MV-4-11 (cell line): ENCODE measurements around the gene SLCO3A1.

Experiments
- DNase-seq: peaks from one replicate; lab custom pipeline; 2025; lab: John Stamatoyannopoulos, UW

Gene SLCO3A1

DNA sequence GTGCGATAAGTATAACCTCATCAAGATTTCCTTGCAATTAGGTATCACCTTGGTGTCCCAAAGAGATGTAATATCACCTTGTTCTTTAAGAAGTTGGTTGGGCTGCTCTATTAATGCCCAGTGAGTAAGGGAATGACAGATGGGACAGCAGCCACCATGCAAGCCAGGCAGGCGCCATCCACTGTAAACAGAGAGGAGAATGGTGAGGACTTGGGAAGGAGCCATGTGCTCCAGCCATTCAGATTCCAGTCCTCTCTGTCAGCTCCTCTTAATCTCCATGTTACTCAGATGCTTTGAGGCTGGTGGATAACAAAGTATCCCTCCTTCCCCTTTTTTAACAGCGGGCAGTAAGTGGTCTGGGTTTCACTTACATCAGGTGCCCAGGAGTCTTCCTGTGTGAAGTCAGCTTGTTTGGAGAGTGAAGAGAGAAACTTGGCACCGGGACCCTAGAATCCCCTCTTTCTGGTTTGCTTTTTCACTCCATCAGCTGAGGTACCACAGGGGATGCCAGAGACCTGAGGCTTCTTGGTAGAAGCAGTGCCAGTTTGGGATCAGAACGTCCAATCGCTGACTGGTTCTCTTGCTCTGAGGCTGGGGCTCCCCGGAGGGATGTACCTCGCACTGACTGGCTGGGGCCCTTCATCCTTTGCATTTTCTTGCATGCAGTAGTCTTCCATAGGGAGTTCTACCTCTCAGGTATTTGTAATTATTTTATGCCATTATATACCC, 29.5 kb downstream of the SLCO3A1 start:
- DNase-seq = peak; percentile 56

DNA sequence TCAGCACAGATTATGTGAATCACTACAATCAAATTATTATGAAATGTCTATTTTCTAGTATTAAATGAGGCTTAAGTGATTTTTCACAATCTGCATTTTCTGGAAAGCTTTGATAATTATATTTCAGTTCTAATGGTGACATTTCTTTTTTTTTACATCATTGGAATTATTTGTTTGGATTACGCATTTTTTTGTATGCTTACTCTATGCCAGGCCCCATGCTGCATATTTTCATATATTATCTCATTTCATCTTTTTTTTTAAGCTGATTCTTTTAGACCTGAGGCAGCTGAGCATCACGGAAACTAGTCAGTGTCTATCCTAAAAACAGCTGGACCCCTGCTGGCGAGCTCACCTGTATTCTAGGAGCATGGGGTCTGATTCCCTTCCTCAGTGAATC, 31.1 kb downstream of the SLCO3A1 start:
- DNase-seq = no peak

DNA sequence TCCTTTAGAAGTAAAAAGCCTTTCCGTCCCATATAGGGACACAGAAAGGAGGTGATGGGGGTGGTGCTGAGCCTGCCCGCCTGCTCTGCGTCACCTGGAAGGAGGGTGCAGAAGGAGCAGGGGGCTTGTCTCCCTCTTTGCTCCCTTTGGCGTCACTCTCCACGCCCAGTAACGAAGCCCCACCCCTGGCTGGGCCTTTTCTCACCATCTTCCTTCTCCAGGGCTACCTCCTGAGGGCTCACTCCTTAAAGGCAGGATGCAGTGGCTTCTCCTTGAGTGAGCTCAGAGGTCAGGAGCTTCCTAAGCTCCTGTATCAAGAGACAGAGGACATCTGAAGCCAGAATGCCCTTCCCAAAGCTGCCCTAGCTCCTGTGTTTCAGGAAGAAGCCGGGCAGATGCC, 31.5 kb downstream of the SLCO3A1 start:
- DNase-seq = no peak

DNA sequence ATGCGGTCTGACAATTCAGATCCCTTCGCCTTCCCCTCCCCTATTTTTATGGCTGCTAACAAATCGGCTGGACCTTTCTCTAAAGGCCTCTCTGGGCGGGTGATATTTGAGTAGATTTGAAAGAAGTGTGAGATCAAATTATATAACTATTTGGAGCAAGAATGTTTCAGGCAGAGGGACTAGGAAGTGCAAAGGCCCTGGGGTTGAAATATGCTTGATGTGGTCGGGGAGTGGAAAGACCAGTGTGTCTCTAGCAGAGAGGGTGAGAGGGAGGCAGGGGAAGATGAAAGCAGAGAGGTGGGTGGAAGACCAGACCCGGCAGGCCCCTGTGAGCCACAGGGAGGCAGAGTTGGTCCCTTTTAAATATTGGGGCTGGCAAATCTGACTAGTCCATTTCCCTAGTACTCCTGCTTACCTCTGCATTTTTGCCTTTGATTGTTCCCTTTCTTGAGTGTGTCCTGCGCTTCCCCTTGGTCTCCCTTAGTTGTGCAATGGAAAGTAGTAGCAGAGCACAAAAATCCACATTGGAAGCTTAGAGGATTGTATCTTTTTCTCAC, 32.3 kb downstream of the SLCO3A1 start:
- no peak for DNase-seq

DNA sequence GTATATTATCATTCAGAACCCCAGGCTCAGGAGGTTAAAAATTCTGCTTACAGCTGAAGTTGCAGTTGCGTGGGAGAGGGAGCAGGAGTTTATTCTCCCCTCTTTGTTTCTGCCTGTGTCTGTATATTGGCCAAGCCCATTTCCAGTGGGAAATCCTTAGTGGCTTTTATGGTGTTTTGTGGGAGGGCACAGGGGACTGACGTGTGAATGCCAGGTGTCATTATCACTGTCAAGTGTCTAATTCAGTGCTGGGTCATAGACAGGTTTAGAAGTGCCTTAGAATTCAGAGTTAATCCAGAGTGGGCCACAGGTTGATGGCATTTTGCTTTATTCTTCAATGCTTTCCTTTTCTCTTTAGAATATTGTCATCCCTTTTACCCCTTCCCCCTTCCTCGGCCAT, 33.4 kb downstream of the SLCO3A1 start:
- no peak for DNase-seq

DNA sequence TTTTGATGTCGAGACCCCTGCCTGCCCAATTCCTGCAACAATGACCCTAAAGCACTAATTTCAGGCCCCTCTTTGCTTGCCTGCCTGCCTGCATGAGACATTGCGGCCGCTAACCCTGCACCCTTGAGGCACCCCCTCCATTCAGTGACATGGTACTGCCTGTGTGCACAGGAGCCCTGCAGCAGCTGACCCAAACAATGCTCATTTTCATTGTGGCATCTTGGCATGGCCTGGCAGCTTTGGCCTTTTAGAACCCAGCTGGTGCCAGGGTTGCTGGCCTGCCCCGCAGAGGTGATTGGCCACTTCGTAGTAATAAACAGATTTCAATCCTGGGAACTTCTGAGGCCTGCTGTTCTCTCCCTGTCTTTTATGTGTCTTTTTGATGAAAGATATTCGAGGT, 33.8 kb downstream of the SLCO3A1 start:
- no peak for DNase-seq

DNA sequence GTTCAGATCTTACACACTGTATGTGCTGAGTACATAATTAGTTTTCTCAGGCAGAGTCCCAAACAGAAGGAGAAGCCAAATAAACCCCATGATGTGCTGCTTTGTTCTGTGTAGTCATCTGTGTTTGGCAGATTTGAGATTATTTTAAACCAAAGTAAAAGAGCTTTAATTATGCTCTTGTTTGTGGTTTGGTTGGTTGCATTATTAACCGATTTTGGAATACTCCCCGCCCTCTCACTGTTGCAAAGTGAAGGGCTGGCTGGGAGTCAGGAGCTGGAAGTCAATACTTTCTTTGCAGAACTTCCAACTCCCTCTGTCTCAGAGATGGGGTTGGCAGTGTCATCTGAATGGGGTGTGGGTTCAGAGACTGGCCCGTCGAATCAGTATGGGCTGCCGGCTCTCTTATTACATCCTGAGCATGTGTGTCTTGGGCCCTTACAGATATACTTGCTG, 34.4 kb downstream of the SLCO3A1 start:
- no peak for DNase-seq

DNA sequence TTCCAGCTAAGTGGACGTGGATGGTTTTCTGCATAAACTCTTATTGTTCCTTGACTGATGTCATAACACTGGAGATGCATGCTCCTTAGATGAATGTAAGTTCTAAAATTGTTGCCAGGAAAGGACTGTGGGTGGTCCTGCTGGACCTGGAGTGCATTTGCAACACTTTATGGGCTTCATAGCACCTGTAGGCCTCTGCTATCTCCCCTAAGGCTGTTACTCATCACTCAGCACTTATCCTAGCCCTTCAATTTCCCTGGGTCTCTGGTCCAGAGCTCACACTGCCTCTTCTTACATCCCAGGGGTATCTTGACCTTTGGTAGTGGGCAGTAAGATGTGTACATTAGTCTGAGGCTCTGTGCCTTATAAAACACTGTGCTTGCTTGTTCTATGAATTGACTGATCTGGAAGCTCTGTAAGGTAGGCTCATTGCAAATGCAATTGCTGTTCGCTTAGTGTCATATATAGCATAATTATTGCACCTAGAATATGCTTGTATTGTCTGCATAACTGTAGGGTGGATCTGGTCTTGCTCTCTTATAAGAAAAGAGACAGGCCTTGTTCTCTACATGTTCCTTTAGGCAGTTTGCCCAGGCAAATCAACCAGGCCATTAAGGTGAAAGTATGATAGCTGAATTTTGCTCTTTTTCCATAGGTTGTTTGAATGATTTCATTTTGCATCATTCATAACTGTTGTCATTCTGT, 35.8 kb downstream of the SLCO3A1 start:
- DNase-seq = no peak

DNA sequence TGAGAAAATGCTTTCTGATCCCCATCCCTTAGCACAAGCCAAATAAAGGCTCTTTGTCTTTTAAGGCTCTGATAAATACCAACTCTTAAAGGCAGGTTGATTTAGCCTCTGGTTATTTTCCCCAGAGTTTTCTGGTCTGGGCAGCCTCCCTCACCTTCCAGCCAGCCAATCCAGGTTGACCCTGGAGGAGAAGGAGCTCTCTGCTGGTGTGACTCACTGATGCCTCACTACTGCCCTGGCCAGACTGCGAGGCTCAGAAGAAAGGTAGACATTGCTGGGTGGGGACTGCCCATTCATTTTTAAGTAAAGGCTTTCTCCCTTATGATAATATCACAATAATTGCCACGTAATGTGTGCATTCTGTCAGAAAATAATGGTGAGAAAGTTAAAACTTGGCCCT, 37.1 kb downstream of the SLCO3A1 start:
- DNase-seq = no peak

DNA sequence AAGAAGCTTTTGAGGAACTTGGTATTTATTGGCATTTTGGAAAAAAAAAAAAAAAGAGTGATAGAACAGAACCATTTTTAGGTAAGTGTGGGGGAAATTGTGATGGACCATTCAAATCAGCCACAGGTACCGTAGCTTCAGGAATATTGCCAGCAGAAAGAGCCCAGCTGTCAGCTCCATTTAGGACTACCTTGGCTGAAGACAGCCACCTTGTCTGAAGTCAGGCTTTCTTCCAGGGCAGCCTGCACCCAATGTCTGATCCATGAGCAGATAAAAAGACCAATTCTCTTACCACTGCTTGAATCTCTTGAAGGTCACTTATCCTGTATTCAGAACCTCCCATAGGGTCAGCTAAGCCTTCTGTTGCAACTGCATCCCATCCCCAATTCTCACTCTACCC, 37.6 kb downstream of the SLCO3A1 start:
- no peak for DNase-seq

DNA sequence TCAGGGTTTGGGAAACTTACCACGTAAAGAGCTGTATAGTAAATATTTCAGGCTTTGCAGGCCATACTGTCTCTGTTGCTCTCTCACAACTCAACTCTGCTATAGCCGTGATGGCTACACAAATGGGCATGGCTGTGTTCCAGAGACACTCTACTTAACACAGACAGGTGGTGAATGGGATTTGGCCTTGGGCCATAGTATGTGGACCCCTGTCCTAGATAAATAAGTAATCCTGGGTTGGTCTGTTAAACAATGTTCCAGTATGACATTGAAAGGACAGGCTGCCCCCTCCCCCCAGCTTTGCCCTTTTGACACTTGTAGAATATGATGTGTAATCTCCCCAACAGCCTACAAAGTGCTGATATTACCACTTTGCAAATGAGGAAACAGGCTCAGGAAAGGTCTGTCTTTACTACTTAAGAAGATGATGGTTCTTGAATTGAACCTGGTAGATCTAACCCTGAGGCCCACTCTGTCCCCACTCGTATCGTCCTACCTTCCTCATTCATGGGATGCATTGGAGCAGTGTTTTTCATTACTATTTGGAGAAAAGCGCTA, 38.4 kb downstream of the SLCO3A1 start:
- no peak for DNase-seq

DNA sequence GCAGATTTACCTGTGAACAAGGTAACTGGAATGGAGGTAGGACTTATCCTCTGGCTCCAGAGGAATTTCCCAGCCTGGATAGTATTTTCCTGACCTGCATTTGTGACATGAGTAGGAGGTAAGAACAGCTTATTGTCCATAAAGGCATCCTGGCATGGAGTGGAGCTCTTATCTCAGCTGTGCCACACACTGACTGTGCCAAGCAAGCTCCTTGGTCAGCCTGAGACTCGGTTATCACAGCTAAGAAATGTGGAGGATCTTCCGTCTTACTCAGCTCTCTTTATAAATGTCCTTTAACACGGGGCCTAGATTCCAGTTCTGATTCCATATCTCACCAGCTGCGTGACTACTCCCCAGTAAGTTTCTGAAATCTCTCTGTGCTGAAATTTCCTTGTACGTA, 38.9 kb downstream of the SLCO3A1 start:
- no peak for DNase-seq

DNA sequence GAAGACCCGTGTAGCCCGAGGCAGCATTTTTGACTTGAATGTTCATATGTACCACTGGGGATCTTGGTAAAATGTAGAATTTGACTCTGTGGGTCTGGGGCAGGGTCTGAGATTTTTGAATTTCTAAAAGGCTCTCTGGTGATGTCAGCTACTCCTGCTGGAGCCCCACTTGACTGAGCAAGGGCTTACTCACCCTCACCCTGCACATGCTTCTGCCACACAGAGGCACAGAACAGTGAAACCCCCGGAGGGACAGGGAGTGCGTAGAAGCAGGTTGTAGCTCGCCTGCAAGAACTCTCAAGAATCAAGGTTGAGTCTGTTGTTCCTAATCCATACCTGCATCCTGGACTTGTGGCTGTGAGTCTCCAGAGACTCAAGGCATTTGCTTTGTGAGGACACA, 41.1 kb downstream of the SLCO3A1 start:
- no peak for DNase-seq

DNA sequence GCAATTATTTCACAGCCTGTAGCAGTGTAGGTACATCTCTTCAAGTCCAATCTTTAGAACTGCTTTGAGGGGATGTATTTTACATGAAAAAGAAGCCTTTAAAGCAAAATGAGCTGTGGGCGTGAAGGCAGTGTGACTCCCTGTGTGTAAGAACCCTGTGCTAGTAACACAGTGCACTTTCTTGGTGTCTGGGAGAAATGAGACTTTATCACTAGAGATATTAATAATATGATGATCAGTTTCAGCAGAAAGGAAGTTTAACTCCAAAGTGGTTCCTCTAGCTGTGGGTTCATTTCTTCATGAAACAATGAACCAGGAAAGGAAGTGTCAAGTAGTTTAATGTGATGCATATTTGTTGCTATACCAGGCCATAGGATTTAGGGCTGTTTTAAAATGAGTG, 41.5 kb downstream of the SLCO3A1 start:
- DNase-seq = no peak

DNA sequence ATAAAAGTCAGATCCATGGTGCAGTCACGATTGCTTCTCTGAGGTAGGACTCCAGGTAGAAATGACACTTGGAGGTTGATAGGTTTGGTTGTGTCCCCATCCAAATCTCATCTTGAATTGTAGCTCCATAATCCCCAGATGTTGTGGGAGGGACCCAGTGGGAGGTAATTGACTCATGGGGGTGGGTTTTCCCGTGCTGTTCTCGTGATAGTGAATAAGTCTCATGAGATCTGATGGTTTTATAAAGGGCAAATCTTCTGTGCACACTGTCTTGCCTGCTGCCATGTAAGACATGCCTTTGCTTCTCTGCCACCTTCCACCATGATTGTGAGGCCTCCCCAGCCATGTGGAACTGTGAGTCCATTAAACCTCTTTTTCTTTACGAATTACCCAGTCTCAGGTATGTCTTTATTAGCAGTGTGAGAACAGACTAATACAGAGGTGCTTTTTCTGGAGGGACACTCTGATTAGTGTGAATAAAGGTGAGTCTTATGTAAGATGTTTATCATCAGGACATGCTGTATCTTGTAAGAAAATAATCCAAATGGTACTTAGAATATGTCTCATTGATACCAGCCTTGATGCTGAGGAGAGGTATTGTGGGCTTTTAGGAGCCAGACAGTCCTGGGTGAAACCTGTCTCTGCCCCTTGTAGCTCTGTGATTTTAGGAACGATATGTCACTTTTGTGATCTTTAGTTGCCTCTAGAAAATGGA, 43.0 kb downstream of the SLCO3A1 start:
- no peak for DNase-seq

DNA sequence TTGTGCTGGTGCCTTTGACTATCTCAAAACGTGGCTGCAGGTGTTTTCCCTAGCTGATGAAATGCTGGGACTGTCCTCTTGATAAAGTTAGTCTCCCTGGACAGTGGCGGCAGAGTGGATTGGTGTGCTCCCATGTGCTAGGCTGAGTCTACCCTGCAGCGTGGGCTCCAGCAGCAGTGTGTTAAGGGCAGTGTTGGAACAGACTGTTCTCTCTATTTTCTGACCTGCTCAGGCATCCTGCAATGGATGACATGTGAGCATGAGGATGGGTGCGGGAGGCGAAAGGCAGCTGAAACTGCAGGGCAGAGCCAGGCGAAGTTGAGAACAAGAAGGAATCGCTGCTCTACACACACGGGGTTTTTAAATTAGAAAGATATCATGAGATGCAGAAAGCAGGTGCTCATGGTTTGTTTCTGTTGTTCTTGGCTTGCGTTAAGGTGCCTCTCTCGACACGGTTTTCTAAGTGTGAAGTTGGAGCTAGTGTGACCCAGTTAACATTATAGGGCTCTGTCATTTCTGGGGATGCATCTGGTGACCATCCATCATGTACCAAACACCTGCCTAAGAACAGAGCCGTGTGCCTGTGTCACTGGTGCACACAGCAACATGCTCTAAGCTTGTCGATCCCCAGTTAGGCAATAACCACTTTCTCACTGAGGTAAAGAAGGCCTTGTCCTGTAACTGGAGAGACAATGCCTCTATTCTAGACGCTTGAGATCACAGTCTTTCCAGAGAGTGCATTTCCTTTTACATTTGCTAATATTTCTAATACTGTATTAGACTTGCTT, 44.3 kb downstream of the SLCO3A1 start:
- DNase-seq = no peak

DNA sequence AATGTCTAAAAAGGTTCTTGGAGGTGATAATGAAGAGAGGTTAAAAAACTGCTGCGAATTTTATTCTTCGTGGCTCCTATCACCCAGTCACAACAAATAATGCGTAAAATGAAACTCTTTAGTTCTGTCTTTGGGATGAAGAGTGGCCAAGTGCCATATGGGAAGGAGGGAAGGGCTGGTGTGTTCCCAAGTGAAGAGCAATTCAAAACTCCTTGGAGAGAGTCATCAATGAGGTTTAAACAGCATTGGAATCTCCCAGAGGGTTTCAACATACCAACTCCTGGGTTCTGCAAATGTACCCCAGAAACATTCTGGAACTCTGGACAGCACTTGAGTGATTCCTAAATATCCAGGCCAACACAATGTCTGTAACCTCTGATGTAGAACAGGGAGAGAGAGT, 45.3 kb downstream of the SLCO3A1 start:
- DNase-seq = no peak

DNA sequence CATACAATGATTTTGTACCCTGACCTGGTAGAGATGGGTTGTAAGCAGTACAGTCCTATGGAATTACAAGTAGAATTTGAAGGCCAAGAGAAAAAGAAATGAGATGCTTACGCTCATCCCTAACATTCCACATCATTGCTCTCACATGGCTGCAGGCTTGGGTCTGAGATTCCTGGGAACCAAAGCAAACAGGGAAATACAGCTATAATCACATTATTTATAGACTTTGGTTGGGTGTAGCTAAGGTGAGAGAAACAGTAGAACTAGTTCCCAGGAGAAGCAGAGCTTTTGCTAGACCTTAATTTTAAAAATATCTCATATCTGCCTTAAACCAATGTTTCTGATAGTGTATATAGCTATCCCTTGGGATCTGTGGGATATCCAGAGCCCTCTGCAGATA, 51.4 kb downstream of the SLCO3A1 start:
- no peak for DNase-seq

DNA sequence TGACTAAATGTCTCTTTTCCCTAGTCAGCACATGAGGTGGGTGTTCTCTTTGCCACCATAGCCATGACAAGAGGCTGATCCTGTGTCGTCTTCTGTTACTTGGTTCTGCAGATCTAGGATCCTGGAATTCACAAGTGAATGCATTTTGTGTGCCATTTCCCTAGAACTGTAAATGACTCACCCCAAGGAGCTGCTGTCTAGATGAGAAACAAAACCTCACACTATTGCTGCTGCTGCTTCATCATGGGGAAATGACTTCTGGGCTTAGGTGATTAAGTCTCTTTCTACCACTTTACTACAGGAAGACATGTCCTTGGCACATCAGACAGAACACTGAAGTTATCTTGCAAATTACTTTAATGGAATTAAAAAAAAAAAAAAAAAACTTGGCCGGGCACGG, 54.9 kb downstream of the SLCO3A1 start:
- peak; percentile 76 for DNase-seq

DNA sequence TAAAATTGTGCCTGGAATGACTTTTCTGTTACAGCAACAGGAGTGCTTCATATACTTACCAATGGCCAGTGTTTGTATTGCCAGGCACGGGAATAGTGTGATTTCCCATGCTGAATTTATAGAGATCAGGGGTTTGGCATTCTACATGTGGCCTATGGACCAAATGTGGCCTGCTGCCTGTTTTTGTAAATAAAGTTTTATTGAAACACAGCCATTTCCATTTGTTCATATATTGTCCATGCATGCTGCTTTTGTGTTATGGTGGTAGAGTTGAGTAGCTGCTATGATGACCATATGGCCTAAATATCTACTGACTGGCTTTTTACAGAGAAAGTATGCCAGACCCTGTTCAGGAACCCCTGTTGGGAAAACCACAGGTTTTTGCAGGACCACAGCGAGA, 55.6 kb downstream of the SLCO3A1 start:
- DNase-seq = no peak

DNA sequence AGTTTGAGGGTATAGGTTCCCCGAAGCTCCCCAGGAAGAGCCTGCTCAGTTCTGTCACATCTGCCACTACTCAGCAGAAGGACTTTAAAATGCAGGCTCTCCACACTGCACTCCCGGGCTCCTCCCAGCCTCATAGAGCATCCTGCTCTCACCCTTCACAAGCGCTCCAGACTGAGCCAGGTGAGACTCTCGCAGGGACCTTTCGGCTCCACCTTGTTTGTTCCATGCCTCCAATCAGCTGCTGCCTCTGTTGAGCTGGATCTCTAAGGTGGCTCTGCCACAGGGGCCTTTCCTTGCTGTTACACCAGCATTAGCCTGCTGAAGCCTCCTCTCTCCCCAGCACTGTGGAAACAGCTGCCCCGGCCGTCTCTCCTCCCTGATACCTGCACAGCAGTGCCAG, 56.1 kb downstream of the SLCO3A1 start:
- DNase-seq = no peak

DNA sequence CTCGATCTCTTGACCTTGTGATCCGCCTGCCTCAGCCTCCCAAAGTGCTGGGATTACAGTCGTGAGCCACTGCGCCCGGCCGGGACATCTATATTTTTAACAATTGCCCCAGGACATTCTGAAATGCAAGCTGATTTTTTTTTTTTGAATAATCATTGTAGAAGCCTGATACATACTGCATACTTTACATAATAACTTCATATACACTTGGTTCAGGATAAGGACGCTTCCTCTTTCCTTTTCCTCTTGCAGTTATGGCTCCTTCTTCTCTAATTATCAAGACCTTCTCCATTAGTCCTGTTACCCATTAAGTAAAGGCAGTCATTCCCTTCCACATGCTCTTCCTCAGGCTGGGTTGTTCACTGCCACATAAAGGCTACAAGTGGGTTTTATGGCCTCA, 58.3 kb downstream of the SLCO3A1 start:
- peak; percentile 45 for DNase-seq
